Activated CD4-positive, alpha-beta T cell treated with anti-CD3 and anti-CD28 coated beads, Interleukin-2, Interleukin-6, amounts not matched to agents 100 ng/mL and 50 ng/mL, durations not matched to agents 16 hours and 8 hours (primary cell): ENCODE results near the gene ARAP1.
A peak's percentile ranks its signal among the peaks of the same experiment; 100 is the strongest.

Experiments used
- DNase-seq: peaks from one replicate; pipeline ENCODE4 v3.0.0-alpha.2; 2020

ARAP1 gene

DNA sequence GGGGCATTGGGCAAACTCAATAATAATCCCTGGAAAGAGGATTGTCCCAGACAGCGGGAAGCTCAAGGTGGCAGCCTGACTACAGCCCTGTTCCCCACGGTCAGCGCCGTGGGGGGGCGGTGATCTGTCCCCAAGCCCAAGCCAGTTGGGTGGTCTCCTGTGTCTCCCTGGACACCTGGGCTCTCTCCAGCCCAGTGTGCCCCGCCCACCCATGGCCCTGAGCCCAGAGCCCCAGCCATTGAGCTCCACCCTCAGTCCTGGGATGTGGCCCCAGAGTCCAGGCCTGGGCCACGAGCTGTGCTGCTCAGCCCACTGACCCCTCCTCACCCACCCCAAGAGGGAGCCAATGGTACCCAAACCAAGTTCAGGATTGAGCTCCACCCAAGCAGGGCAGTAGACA lies 50.1 kb downstream of the ARAP1 start:
- DNase-seq, result no peak

DNA sequence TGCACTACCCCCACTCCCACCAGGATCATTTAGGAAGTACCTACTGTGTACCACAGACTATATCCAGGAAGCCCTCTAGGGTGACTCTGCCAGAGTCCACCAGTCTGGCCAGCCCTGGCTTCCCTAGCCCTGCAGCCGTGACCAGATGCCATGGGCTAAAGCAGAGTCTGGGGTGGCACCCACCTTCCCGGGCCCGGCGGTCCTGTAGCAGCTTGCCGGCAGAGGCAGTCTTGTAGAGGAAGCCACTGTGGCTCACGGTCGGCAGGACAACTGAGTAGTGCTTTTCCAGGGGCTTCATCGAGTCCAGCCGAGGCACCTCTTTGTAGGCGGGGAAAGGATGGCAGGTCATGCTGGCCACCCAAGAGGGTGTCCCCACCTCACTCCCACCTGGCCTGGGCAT lies 50.7 kb downstream of the ARAP1 start:
- DNase-seq, result no peak

DNA sequence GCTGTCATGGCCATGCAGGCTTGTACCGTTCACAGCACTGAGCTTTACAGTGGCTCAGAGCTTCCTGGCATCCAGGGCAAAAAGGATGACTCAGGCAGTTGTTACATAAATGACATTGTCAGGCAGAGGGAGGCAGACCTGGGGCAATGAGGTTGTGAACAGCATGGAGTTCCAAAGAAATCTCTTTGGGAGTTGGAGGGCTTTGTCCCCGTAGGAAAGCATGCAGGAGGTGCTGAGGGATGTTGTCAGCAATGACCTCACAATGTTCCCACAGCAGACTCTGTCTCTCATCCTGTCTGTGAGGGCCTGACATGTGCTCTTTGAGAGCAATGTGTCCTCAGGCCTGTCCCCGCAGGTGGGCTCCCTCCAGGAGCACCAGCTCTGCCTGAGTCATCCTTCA lies 52.1 kb downstream of the ARAP1 start:
- no peak for DNase-seq

DNA sequence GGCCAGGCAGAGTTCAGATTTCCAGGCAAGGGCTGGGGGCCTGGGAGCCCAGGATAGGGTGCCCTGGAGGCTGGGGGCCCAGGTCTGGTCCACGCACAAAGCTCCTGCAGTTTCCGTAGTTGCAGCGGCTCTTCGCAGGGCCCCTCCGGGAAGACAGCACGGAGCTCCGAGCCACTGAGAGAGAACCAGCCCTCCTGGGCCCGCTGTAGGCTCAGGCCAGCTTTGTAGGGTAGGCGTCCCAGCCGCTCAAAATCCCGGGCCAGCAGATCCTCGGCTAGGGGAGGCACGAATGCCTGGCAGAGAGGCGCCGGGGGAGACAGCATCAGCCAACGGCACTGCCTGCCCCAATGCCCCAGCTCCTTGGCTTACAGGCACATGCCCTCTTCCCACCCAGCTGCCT lies 54.4 kb downstream of the ARAP1 start:
- no peak for DNase-seq

DNA sequence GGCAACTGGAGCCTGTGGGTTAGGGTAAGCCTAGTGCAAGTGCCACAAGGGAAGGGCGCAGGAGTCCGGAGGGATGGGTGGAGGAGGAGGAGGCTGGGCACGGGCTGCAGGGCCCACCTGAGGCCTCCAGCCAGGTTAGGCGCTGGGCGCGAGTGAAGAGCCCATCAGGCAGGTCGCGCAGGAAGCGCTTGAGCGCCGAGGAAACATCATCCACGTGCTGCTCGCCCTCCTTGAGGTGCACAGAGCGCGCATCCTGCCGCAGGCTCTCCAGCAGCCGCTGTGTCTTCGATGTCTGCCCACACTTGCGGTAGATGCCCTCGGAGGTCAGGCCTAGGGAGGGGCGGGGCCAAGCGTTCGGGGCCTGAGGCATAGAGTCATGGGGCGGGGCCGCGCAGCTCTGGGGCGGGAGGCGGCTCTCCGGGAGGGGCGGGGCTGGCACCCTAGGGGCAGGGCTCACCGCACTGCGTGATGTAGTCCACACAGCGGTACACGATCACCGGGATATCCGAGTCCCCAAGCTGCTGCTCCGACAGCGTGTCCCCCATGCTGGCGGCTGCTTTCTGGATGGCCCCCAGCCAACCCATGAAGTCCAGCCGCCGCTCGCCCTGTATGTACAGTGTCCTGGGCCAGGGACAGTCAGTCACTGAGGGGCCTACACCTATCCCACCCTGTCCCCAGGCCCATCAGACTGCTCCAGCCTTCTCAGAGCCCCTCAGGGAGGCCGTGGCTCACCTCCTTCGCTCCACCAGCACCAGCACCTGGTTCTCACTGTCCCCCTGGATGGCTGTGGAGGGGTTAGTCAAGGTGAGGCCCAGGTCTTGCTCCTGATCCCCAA lies 55.1 kb downstream of the ARAP1 start:
- DNase-seq, result no peak

DNA sequence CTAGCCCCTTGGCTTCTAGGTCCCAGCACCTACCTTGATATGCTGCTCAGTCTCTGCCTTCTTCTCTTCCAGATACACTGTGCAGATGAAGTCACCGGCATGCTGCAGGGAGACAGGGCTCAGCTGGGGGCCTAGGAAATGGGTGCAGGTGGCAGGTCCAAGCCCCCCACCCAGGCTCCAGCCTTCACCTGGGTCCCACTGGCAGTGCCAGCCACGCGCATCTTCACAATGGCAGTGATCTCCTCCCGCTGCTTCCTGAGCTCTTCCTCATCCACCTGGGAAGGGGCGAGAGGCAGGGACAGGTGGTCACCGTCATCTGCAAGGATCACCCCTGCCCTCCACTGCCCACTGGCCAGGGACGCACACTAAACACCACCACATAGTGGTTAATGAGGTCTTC lies 56.9 kb downstream of the ARAP1 start:
- no peak for DNase-seq

DNA sequence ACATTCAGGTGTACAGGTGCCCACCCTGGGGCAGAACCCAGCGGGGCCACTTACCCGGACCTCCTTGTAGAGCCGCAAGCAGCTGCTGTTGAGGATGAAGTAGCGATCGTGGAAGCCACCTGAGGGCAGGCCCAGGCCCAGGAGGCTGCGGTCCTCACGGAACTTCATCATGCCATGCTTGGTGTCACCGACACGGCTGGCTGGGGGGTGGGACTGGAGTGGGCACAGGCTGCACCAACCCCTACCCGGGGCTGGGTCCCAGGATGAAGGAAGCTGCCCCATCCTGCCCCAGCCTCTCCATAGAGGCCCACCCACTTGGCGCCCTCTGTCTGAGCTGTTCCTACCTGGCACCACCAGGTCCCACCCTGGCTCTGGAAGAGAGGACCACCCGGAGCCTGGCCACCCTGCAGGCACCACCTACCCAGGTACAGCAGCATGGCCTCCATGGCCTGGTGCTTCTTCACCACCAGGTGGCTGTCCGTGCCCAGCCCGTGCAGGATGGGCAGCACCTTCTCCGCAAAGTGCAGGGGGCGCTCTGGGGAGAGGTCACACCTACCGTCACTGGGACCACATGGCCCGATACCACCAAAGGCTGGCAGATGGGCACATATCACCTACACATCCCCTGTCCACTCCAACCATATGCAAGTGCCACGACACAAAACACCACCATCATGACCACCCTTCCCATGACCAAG lies 58.8 kb downstream of the ARAP1 start:
- DNase-seq, result no peak

DNA sequence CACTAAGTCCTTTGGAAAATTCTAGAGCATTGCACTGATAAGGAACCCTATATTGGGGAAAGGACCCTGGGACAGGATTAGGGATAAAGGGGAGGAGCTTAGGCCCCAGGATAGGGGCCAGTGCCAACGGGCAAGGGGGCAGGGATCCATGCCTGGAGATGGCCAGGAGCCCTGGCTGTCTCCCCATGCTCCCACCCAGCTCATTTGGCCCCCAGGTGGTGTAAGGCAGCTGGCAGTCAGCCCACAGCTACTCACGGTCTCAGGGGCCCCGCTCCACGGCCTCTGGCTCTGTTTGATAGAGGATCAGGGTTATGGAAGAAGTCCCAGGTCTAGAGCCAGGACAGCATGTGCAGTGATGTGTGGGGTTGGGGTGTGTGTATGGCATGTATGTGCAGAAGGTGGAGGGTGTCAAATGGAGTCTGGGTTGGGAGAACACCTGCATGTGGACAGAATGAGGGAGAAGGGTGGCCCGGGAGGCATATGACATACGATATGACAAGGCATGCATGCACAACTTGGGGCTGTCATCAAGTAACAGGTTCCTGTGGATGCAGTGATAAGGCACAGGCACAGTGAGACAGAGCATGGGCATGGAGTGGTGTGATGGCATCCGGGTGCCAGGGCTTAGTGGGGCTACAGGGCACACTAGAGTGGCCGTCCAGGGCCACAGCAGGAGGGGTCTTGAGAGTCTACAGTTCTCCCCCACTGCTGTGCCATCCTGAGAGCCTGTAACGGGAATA lies 59.5 kb downstream of the ARAP1 start:
- DNase-seq, result no peak

DNA sequence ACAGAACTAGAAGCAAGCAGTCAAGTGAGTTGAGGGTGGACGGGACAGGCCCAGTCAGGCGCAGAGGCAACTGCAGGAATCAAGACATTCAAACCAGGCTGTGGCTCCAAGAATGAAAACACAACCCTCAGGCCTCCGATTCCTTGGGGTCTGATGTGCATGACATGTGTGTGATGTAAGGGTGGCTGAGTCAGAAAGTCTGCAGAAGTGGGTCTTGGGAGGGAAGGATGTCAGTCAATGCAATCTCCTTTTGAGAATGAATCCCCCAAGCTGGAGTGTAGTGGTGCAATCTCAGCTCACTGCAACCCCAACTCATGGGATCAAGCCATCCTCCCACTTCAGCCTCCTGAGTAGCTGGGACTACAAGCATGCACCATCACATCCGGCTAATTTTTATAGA lies 62.0 kb downstream of the ARAP1 start:
- no peak for DNase-seq

DNA sequence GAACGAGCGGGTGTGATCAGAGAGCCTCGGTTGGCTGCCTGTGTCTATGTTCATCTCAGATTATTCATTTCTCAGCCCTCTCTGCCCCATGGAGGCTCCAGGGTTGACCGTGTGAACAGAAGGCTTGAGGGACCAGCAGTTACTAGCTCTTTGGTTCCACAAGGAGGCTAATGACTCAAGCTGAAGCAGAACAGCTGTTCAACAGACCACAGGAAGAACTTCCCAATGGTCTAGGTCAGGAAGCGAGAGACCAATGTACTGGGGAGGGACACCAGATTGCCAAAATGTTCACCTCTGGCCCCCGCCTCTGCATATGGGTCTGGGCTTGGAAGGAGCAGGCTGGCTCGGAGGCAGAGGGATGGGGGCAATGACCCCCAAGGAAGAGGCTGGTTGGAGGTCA lies 63.3 kb downstream of the ARAP1 start:
- DNase-seq, result no peak

DNA sequence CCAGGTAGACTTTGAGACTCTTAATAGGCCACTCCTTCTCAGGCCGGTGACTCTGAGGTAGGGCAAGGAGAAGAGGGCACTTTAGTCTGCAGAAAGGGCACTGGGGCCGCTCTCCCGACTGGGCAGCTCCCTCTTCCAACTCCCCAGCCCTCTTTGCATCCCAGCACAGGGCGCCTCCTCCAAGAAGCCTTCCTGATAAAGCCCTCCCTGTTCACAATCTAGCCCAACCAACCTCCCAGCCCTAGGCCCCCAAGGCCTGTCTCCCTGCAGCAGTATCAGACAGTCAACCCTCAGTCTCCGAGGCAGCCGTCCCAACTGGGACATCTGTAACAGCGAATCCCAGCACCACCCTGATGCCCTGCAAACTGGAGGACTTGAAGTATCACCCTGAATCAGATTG lies 63.7 kb downstream of the ARAP1 start:
- DNase-seq, result no peak

DNA sequence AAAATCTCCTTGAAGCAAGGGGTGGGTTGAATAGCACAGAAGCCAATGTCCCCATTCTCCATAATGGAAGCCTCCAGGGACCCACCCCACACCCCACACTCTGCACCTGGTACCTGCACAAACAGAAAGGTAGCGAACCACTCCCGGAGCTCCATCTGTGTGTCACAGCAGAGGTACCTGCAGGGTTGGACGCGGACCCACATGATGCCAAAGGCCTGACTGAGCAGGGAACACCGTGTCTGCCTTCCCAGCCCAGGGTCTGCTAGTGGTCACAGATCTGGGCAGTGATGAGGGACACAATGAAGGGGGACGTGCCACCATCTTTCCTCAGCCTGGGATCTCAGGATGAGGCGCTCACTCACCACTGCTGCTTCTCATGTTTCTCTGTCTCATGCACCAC lies 64.9 kb downstream of the ARAP1 start:
- no peak for DNase-seq

DNA sequence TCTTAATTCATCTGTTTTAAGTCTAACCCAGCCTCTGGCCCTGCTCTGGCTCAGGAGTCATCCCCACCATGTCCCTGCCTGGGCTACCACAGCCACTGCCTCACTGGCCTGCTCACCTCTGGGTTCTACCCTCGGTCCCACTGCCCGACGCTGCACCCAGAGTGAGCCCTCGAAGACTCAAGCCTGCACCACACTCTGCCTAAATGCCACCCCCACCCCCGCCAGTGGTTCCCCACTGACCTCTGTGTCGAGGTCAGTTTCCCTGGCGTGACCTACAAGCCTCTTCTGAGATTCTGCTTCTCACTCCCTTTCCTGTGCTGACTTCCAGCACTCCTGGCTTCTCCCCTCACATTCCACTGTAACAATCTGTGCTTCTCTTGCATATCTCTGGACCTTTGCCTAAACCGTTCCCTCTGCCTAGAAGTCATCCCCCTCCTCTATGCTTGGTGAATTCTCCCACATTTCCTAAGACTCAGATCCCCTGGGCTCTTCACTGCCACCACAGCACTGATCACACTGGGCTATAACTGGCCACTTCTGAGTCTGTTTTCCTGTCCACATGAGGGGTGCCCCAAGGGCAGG lies 65.5 kb downstream of the ARAP1 start:
- DNase-seq, result no peak

DNA sequence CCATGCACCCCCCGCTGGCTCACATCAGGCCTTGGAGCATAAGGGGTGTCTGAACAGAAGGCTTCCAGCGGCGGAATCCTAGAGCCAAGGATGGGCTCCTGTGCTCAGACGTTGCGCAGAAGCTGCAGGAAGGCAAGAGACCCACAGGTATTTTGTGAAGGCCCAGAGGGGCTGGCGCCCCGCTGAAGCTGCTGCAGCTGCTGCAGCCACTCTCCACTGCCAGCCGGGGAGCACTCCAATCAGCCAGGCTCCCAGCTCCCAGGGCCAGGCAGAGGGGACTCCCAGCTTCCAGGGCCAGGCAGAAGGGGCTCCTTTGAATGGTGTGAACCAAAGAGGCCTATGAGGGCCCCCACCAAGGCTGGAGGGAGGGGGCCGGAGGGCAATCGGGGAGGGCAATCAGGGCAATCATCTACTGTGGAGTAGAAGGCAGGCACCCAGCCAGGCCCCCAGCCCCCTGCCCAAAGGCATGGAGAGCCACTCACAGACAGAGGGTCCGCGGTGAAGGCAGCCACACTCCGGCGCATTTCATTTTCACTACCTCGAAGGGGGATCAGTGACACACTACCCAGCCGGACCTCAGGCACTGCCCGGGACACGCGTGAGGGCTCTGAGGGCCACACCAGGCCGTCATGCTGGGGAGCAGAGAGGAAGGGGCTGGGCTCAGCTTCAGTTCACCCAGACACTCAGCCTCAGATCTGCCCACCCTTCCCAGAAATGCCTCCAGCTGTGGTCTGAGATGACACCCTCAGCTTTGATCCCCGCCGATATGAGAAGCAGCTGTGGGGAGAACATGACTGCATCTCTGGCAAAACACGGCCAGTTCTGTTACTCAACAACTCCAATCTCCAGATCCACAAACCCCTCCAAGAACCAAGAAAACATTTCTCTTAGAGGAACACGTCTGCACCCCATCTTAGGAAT lies 66.4 kb downstream of the ARAP1 start:
- DNase-seq, result peak; percentile 56

DNA sequence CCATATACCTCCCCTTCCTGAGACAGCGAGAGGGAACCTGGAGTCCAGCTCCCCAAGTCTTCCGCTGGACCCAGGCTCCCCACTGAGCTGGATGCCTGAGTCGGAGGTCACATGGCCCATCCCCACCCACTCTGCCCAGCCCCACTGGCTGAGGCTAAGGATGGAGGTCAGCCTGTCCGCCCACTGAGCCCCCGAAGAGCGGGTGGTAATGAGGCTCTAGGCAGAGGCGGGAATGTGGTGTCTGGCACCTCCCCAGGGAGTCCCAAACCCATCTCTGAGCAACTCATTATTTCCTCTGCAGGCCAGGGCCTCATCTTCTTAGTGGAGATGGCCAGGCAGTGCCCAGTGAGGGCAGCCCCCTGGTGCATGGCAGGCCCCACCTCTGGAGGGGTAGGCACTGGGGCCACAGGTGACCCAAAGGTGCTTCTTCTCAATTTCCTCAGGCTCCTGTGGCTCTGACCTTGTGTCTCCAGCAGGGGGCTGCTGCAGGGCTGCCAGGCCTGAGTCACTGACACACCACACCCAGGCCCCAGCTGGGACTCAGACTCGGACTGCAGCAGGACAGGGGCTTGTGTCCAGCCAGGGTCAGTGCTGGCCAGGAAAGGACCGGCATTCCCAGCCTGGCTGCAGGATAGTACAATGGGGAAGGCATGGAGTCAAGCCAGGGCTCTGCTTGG lies 67.8 kb downstream of the ARAP1 start:
- DNase-seq, result peak; percentile 58

DNA sequence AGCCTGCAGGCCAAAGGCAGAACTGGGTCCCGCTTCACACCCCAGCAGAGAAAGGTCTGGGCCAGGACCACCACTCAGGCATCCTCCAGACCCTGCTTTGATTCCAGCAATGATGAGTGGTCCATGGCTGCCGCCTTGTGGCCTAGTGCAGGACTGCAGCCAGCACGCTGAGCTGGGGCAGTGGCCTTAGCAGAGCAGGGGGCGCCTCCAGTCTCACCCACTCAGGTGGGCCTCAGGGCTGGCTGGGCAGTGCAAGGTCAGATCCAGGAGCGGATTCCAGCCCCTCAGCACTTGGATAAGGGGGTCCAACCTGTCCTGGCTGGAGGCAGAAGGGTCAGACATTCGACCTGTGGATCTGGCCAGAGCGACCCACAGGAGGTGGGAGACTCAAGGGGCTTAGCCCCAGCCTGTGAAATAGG lies 68.4 kb downstream of the ARAP1 start:
- DNase-seq, result peak; percentile 74

DNA sequence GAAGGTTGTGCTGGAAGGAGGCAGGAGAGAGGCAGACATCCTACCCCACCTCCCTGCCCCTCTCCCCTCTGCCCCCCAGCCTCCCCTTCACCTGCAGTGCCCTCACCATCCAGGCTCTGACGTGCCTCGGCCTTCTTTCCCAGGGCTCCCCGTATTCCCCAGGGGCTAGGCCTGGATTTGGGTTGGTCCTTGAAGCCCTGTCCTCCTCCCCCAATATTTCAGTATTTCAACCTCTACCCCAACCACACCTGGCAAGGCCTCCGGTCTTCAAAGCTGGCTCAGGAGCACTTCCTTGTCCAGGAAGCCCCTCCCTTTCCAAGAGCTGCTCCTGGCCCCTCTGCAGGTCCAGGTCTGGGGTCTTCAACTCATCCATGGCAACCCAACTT lies 69.4 kb downstream of the ARAP1 start:
- DNase-seq, result no peak

DNA sequence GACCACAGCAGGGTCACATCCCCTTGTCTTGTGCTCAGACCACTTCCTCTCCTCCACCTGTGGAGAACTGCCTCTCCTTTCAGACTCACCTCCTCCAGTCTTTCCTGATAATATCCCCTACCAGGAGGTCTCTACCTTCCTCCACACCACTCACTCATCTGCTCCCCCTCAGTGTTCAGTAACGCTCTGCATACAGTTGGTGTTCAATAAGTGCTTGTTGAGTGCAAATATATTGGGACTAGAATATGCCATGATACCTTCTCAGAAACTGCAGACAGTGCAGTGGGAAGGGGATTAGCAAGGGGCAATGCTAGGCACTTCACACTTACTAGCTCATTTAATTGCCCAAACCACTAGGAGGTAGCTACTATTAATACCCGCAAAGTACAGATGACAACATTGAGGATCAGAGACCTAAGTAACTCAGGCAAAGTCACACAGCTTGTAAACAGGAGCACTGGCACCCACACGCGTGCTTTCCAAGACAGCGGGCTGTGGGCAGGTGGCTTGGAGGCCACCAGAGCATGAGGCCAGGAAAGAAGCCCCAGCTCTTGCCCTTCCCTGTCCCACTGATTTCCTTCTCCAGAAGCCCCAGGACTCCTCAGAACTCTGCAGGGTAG lies 69.9 kb downstream of the ARAP1 start:
- no peak for DNase-seq

DNA sequence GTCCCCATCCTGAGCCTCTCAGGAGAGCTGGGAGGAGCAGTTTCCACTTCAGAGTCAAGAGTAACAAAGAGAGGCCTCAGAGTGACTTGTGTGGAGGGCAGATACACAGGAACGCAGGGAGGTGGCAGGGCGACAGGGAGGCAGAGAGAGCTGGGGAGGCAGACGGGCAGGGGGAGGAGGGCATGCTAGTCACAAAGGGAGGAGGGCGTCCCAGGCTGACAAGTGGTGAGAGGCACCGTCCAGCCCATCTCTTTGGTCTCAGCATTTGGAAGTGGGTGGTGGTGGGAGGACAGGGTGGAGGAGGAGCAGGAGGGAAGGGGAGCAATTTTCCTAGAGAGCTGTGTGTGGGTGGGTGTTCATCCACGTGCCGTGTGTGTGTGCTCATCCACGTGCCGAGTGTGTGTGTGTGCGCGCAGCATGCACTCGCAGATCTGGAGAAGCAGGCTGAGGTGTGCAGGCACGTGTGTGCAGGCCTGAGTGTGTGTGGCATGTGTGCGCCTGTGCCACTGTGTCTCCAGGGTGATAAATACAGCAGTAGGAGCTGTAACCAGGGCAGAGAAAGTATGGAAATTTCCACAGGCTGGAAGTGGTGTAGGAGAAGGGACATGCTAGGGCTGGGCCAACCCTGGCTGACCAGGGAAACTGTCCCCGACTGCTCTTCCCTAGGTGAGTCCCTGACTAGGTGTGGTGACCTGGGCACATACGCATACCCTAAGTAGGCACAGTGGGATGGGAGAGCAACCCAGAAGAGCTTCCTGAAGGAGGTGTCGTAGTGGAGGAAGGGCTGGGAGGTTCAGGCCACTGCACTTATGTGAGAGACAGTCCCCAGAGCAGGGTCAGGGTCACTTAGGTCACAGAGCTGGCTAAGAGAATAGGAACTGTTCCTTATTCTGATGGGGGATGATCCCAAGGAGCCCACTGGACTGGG lies 70.7 kb downstream of the ARAP1 start:
- no peak for DNase-seq

DNA sequence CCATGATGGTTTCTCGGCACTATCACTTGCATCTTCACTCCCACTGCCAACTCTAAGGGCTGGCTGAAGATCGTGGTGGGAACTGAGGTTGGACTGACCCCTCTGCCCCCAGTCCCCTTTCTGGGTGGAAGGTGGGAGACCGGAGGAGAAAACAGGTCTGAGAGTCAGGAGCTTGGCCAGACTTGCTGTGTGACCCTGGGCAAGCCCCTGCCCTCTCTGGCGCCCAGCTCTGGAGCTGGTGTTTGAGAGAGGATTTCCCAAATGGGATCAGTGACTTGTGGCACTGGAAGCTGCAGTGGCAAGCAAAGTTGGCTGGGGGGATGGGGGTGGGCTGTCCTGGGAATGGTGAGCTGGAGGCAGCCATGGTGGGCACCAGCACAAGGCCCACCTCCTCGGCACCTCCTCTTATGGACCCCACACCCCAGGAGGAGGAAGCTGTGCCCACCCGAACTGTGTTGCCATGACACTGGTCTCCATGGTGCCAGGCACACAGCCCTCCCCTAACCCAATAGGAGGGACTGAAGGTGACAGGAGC lies 71.5 kb downstream of the ARAP1 start:
- no peak for DNase-seq
